Caco-2 (cell line): ENCODE measurements around the gene CYB5D1. TPM values are rescaled to one million over a fixed set of nuclear protein-coding genes. Genes with fewer than 3 reads are reported as not detected.

ENCODE experiments used
- BruUV-seq: library from RNA; stranded (reverse); fragments of 400-500 nt; replicated peaks from 2 replicates; lab custom pipeline; 2021; lab: Mats Ljungman, UMichigan
- CTCF ChIA-PET: fragments of 300-600 bp; sonication (Branson Sonifier 250); formaldehyde crosslinking; loops from one replicate; lab custom pipeline; 2022; ENCODE audit warnings: antibody characterized with exemption; lab: Charles Lee
- POLR2A ChIA-PET: fragments of 300-600 bp; sonication (Branson Sonifier 250); formaldehyde crosslinking; loops from one replicate; lab custom pipeline; 2022; ENCODE audit warnings: antibody characterized with exemption; lab: Charles Lee
- DNase-seq, 2 experiments: peaks; one replicate each; pipeline versions ENCODE4 v3.0.0 to v3.0.0-alpha.2; 2020 to 2022
- H3K27me3 ChIP-seq: replicated peaks from 2 replicates; pipeline ENCODE4 v1.6.0; 2011; ENCODE audit warnings: low read length; ENCODE audit not compliant: control insufficient read depth, insufficient read depth
- H3K36me3 ChIP-seq: 2 replicates; pipeline ENCODE4 v1.5.1; 2011; ENCODE audit warnings: low read length; ENCODE audit not compliant: control insufficient read depth, insufficient read depth
- H3K4me1 ChIP-seq: fragments of 250-450 bp; sonication (Bioruptor Pico); 2 replicates; pipeline ENCODE4 v1.5.1; 2020; ENCODE audit warnings: mild to moderate bottlenecking
- H3K4me3 ChIP-seq: 2 replicates; pipeline ENCODE4 v1.5.1; 2011; ENCODE audit warnings: low read depth, mild to moderate bottlenecking, control low read depth, low read length
- H3K9me3 ChIP-seq: fragments of 250-450 bp; sonication (Bioruptor Pico); 2 replicates; pipeline ENCODE4 v1.5.1; 2020; ENCODE audit warnings: mild to moderate bottlenecking, moderate library complexity
- H3K27ac Mint-ChIP-seq: one replicate; pipeline ENCODE4 v1.8.0; 2022; ENCODE audit warnings: mixed read lengths; ENCODE audit not compliant: unreplicated experiment
- H3K27me3 Mint-ChIP-seq: one replicate; pipeline ENCODE4 v1.8.0; 2022; ENCODE audit warnings: mixed read lengths; ENCODE audit not compliant: insufficient read depth, unreplicated experiment
- H3K36me3 Mint-ChIP-seq: one replicate; pipeline ENCODE4 v1.8.0; 2022; ENCODE audit warnings: mild to moderate bottlenecking, mixed read lengths; ENCODE audit not compliant: insufficient read depth, unreplicated experiment
- H3K4me1 Mint-ChIP-seq: one replicate; pipeline ENCODE4 v1.8.0; 2022; ENCODE audit warnings: low read depth, mixed read lengths; ENCODE audit not compliant: unreplicated experiment
- H3K4me3 Mint-ChIP-seq: one replicate; pipeline ENCODE4 v1.8.0; 2022; ENCODE audit warnings: mild to moderate bottlenecking, moderate library complexity, mixed read lengths; ENCODE audit not compliant: unreplicated experiment
- H3K9me3 Mint-ChIP-seq: one replicate; pipeline ENCODE4 v1.8.0; 2022; ENCODE audit warnings: mixed read lengths; ENCODE audit not compliant: unreplicated experiment
- intact Hi-C: fragments of 100-400 bp; cut with micrococcal nuclease; formaldehyde crosslinking; loops from one replicate; pipeline ENCODE4 v1.10.0; 2022; ENCODE audit not compliant: unreplicated experiment
- total RNA-seq: library from RNA; stranded (reverse); gene quantifications from 2 replicates; pipeline ENCODE4 v1.2.3, GENCODE V29; 2022
- TF ChIP-seq, protein P1 (sequence below), 2 experiments: fragments of 200-600 bp in 1 of 2; IDR thresholded peaks; 1 replicate in 1 of 2; 2 replicates in 1 of 2; pipeline versions ENCODE4 v1.5.1 to v1.8.0; 2011 to 2022; ENCODE audit warnings: antibody characterized with exemption in 1 of 2, control low read depth in 1 of 2, inconsistent platforms in 1 of 2, low read depth in 1 of 2, low read length in 1 of 2, mild to moderate bottlenecking in 1 of 2, moderate library complexity in 1 of 2; ENCODE audit not compliant: insufficient read depth in 1 of 2, severe bottlenecking in 1 of 2, unreplicated experiment in 1 of 2

CYB5D1 gene
- total RNA-seq, 1 experiment from 2014 or later: 6.1 TPM

DNA sequence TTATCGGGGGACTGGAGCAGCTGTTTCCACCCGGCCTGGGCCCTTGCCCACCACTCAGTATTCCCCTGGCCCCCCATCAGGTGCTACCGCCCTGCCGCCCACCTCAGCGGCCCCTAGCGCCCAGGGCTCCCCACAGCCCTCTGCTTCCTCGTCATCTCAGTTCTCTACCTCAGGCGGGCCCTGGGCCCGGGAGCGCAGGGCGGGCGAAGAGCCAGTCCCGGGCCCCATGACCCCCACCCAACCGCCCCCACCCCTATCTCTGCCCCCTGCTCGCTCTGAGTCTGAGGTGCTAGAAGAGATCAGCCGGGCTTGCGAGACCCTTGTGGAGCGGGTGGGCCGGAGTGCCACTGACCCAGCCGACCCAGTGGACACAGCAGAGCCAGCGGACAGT is 9.1 kb upstream of the CYB5D1 start:
- Histone ChIP-seq H3K4me1 (no peaks in the 10 kb centered on the region; the same call in 1 of the 2 replicates), H3K9me3 (no peaks in the 10 kb centered on the region), H3K4me3 (no peak overlapping the region), H3K27me3 (no peaks in the 10 kb centered on the region), H3K36me3 (no peaks in the 10 kb centered on the region; the same call in none of the 2 replicates)
- H3K9me3 Mint-ChIP-seq: no peaks in the 10 kb centered on the region
- CTCF ChIA-PET: no interaction called here
- no peak overlapping the region for H3K27ac Mint-ChIP-seq
- BruUV-seq: no TSS peak
- no peak for DNase-seq
- TF ChIP-seq, protein P1, sequence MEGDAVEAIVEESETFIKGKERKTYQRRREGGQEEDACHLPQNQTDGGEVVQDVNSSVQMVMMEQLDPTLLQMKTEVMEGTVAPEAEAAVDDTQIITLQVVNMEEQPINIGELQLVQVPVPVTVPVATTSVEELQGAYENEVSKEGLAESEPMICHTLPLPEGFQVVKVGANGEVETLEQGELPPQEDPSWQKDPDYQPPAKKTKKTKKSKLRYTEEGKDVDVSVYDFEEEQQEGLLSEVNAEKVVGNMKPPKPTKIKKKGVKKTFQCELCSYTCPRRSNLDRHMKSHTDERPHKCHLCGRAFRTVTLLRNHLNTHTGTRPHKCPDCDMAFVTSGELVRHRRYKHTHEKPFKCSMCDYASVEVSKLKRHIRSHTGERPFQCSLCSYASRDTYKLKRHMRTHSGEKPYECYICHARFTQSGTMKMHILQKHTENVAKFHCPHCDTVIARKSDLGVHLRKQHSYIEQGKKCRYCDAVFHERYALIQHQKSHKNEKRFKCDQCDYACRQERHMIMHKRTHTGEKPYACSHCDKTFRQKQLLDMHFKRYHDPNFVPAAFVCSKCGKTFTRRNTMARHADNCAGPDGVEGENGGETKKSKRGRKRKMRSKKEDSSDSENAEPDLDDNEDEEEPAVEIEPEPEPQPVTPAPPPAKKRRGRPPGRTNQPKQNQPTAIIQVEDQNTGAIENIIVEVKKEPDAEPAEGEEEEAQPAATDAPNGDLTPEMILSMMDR (IDR thresholded peaks at IDR 0.05; ENCODE audit: insufficient read depth in 1 of 2, low read depth in 1 of 2, low read length in 1 of 2, severe bottlenecking in 1 of 2, unreplicated experiment in 1 of 2): no peak
- intact Hi-C loops: no loop called here
- POLR2A ChIA-PET: no interaction called here
- H3K4me3 Mint-ChIP-seq: no peak overlapping the region
- peaks cover 71% of the 10 kb centered on the region for H3K36me3 Mint-ChIP-seq
- H3K4me1 Mint-ChIP-seq: no peaks in the 10 kb centered on the region
- H3K27me3 Mint-ChIP-seq: no peaks in the 10 kb centered on the region

DNA sequence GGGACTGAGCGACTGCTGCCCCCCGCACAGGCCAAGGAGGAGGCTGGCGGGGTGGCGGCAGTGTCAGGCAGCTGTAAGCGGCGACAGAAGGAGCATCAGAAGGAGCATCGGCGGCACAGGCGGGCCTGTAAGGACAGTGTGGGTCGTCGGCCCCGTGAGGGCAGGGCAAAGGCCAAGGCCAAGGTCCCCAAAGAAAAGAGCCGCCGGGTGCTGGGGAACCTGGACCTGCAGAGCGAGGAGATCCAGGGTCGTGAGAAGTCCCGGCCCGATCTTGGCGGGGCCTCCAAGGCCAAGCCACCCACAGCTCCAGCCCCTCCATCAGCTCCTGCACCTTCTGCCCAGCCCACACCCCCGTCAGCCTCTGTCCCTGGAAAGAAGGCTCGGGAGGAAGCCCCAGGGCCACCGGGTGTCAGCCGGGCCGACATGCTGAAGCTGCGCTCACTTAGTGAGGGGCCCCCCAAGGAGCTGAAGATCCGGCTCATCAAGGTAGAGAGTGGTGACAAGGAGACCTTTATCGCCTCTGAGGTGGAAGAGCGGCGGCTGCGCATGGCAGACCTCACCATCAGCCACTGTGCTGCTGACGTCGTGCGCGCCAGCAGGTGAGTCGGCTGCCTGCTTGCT is 8.6 kb upstream of the CYB5D1 start:
- Mint-ChIP-seq H3K9me3 (no peaks in the 10 kb centered on the region), H3K36me3 (peaks cover 72% of the 10 kb centered on the region), H3K4me3 (no peak overlapping the region), H3K4me1 (no peaks in the 10 kb centered on the region), H3K27ac (no peak overlapping the region), H3K27me3 (no peaks in the 10 kb centered on the region)
- Histone ChIP-seq H3K27me3 (no peaks in the 10 kb centered on the region), H3K4me1 (no peaks in the 10 kb centered on the region; the same call in 1 of the 2 replicates), H3K9me3 (no peaks in the 10 kb centered on the region), H3K4me3 (no peak overlapping the region), H3K36me3 (no peaks in the 10 kb centered on the region; the same call in none of the 2 replicates)
- CTCF ChIA-PET: no interaction called here
- POLR2A ChIA-PET: no interaction called here
- DNase-seq: no peak
- TF ChIP-seq, protein P1 (IDR thresholded peaks at IDR 0.05; ENCODE audit: insufficient read depth in 1 of 2, low read depth in 1 of 2, low read length in 1 of 2, severe bottlenecking in 1 of 2, unreplicated experiment in 1 of 2): no peak
- BruUV-seq: no TSS peak
- intact Hi-C loops: no loop called here

GRCh38 chr17:7849751-7850504 is 7.9 kb upstream of the CYB5D1 start:
- no peak for DNase-seq
- Histone ChIP-seq H3K9me3 (no peaks in the 10 kb centered on the region), H3K4me1 (no peaks in the 10 kb centered on the region; the same call in 1 of the 2 replicates), H3K27me3 (no peaks in the 10 kb centered on the region), H3K4me3 (no peak overlapping the region), H3K36me3 (no peaks in the 10 kb centered on the region; the same call in none of the 2 replicates)
- CTCF ChIA-PET: no interaction called here
- intact Hi-C loops: no loop called here
- H3K27ac Mint-ChIP-seq: no peak overlapping the region
- H3K4me3 Mint-ChIP-seq: no peak overlapping the region
- BruUV-seq: no TSS peak
- no peaks in the 10 kb centered on the region for H3K4me1 Mint-ChIP-seq
- TF ChIP-seq, protein P1 (IDR thresholded peaks at IDR 0.05; ENCODE audit: insufficient read depth in 1 of 2, low read depth in 1 of 2, low read length in 1 of 2, severe bottlenecking in 1 of 2, unreplicated experiment in 1 of 2): no peak
- H3K27me3 Mint-ChIP-seq: no peaks in the 10 kb centered on the region
- POLR2A ChIA-PET: no interaction called here
- H3K9me3 Mint-ChIP-seq: no peaks in the 10 kb centered on the region
- peaks cover 65% of the 10 kb centered on the region for H3K36me3 Mint-ChIP-seq
